KBM-7 (cell line): ENCODE results near the gene HNF1A.

Experiments
- DNase-seq: peaks from one replicate; pipeline ENCODE4 v3.0.0-alpha.2; 2015
- in situ Hi-C: fragments of 300-500 bp; cut with MboI; formaldehyde crosslinking; loops from 2 replicates; pipeline ENCODE4 v1.14.3; 2020; ENCODE audit warnings: low sequenced_read_pairs, low pct_unique_long_range_greater_than_20kb, mixed read lengths

HNF1A gene

DNA sequence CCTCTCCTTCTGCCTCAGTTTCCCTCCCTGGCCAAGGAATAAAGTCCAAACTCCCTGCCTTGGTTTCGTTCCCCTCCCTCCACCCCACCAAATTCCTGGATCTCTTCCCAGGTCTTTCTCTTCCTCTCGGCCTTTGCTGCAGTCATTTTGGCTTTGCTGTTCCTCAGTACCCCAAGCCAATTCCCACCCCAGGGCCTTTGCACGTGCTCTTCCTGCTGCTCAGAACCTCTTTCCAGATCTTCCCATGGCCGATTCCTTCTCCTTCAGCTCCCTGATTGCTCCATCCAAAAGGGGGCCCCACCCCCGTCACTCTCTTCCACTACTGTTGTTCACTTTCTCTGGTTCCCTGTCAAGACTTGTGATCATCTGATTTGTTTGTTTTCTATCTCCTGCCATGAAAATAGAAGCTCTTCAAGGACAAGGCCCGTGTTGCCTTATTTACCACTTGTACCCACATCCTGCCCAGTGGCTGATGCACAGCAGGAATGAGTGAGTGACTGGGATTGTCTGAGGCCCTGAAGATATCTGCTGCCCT is 3.1 kb downstream of the HNF1A start:
- in situ Hi-C loops: no loop called here
- DNase-seq: no peak

DNA sequence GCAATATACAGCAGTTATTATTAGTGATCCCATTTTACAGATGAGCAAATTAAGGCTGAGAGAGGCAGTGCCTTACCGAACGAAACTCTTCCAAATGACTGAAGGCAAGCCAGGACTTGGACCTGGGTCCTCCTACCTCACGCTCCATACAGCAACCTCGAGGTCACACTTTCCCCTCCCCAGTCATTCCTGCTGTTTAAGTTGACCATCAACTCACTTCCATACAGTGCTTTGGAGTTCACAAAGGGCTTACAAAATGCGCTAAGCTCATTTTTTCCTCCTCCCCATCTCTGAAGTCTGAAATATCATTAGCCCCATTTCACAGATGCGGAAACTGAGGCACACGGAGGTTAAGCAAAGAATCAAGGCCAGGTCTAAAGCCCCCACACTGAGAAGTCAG is 4.3 kb downstream of the HNF1A start:
- in situ Hi-C loops: no loop called here
- no peak for DNase-seq

DNA sequence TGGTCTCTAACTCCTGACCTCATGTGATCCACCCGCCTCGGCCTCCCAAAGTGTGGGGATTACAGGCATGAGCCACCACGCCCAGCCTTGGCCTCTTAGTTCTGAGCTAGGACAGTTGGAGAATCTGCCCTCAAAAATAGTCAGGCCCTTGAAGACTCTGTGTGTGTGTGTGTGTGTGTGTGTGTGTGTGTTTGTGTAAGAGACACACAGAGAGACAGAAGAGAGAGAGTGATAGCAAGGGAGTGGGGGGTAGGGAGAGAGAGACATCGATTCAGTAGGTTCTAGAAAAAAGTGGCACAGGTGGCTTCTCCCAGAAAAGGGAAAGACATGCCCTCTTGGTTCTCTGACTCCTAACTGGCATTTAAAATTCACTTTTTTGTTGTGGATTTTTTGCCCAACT is 5.4 kb downstream of the HNF1A start:
- in situ Hi-C loops: no loop called here
- no peak for DNase-seq

DNA sequence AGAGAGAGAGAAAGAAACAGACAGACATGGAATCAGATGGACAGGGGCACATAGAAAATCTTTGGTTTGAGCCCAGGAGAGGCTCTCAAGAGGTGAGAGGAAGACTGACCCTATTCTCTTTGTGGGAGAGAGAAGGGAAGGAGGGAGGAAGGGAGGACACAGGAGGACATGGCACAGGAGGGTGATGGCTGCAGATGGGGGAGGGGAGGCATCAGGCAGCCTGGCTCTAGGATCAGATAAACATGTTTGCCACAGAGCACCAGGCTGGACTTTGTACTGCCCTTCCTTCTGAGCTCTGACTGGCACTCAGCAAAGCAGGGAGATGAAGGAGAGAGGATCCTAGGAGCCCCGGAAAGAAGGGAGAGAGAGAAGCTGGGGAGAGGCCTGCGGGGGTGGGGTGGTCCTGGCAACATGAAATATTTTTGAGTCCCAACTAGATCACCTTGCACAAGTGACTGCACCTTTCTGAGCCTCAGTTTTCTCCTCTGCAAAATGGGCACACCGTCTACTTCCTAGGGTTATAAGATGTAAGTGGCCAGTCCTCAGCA is 6.1 kb downstream of the HNF1A start:
- in situ Hi-C loops: no loop called here
- no peak for DNase-seq

DNA sequence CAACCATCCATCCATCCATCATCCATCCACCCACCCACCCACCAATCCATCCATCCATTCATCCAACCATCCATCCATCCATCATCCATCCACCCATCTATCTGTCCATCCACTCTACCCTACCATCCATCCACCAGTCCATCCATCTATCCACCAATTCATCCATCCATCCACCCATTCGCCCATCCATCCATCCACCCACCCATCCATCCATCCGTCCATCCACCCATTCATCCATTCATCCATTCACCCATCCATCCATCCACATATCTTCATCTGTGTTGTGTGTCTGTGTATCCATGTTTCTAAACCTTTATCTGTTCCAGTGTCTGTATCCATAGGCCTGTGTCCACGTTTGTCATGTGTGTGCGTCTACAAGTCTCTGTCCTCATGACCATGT is 9.9 kb downstream of the HNF1A start:
- DNase-seq: no peak
- in situ Hi-C loops: no loop called here

DNA sequence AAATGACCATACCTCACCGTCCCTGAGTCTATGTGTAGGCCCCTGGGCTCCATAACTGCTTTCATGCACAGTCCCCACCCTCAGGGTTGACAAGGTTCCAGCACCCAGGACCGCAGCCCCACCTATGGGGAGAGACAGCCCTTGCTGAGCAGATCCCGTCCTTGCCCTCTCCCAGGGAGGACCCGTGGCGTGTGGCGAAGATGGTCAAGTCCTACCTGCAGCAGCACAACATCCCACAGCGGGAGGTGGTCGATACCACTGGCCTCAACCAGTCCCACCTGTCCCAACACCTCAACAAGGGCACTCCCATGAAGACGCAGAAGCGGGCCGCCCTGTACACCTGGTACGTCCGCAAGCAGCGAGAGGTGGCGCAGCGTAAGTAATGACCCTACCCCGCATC is 10.3 kb downstream of the HNF1A start:
- DNase-seq: no peak
- in situ Hi-C loops: no loop called here

DNA sequence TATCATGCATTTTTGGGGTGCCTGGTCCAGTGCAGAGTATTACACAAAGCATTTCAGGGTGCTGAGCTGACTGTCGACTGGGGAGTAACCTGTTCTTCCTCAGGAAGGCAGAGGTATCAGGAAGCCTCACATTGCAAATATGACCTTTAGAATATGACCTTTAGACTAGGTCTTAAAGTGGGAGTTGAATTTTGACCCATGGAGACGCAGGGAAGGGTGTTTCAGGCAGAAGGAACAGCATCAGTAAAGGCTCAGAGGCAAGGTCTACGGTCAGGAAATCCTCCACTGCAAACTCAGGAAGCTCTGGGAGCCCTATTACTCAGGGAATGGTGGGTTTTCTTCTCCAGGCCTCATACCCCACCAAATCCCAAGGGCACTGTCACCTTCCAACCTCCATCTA is 11.3 kb downstream of the HNF1A start:
- in situ Hi-C loops: no loop called here
- DNase-seq: no peak

DNA sequence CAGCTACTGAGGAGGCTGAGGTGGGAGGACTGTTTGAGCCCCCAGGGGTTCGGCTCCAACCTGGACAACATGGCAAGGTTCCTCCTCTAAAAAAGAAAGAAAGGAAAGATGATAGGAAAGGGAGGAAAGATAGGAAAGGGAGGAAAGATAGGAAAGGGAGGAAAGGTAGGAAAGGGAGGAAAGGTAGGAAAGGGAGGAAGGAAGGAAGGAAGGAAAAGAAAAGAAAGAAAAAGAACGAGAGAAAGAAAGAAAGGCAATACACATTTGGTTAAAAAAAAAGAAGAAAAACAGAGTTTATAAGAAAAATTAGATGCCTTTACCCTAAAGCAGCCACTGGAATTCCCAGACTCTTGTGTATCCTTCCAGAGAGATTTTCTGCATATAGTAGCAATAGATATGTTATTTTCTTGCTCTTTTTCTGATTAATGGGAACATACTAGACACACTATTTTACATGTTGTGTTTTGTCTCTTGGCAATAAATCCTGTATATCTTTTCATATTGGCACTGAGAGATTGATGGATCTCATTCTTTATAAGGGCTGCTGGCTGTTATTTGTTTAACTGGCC is 12.2 kb downstream of the HNF1A start:
- in situ Hi-C loops: no loop called here
- no peak for DNase-seq

DNA sequence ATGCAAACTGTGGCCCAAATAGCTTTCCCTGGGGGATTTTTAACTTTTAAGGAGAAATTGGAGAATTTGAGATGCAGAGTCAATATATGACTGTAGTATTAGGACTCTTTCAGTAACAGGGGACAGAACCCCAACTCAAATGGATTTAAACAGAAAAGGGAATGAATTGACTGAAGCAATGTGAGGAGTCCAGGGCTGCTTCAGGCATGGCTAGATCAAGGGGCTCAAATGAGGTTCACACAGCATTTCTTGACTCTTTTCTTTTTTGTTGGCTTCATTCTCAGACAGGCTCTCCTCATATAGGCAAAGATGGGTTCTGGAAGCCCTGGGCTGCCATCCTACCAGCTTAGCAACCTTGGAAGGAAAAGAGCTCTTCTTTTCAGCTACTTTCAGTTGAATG is 13.6 kb downstream of the HNF1A start:
- no peak for DNase-seq
- in situ Hi-C loops: no loop called here

DNA sequence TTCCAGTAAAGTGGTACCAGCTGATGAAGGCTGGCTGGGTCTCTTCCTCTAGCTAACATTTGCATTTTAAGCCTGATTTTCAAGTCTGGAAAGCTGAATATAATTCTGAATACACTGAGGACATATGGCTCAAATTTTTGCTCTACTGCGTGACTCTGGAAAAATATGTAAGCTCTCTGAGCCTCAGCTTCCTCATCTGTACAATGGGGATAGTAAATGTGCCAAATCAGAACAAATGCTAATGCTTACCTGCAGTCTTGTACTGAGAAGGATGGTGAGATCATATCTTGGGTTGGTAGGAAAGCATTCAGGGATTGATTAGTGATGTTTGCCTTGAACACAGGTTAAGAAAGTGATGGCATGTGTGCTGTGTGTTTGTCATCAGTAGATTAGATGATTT is 14.6 kb downstream of the HNF1A start:
- in situ Hi-C loops: no loop called here

DNA sequence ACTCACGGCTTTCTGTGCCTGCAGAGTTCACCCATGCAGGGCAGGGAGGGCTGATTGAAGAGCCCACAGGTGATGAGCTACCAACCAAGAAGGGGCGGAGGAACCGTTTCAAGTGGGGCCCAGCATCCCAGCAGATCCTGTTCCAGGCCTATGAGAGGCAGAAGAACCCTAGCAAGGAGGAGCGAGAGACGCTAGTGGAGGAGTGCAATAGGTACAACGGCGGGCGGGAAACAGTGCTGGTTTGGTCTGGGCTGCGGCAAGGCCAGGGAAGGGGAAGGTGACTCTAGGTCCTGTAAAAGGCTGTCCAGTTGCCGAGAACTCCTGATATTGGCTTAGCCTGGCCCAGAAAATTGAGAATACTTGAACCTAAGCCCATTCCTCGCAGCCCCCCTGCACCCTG is 15.2 kb downstream of the HNF1A start:
- in situ Hi-C loops: no loop called here
- no peak for DNase-seq

More for the DNA sequence above, 14.6 kb downstream of the HNF1A start:
- no peak for DNase-seq

DNA sequence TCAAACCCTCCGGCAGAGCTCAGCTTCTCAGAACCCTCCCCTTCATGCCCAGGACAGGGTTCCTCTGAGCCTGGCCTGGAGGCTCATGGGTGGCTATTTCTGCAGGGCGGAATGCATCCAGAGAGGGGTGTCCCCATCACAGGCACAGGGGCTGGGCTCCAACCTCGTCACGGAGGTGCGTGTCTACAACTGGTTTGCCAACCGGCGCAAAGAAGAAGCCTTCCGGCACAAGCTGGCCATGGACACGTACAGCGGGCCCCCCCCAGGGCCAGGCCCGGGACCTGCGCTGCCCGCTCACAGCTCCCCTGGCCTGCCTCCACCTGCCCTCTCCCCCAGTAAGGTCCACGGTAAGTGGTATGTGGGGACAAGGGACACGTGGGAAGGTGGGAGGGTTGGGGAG is 15.7 kb downstream of the HNF1A start:
- in situ Hi-C loops: no loop called here
- DNase-seq: no peak

DNA sequence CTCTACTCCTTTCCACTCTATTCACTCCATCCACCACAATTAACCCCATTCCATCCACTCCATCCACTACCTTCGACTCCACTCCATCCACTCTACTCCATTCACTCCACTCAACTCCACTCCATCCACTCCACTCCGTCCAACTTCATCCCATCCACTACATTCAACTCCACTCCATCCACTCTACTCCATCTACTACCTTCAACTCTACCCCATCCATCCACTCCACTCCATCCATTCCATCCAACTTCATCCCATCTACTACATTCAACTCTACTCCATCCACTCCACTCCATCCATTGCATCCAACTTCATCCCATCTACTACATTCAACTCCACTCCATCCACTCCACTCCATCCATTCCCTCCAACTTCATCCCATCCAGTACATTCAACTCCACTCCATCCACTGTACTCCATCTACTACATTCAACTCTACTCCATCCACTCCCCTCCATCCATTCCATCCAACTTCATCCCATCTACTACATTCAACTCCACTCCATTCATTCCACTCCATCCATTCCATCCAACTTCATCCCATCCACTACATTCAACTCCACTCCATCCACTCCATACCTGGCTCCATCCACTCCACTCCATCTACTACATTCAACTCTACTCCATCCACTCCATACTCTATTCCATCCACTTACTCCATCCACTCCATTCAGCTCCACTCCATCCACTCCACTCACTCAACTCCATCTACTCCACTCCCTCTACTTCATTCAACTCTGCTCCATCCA is 16.4 kb downstream of the HNF1A start:
- DNase-seq: no peak
- in situ Hi-C loops: no loop called here

DNA sequence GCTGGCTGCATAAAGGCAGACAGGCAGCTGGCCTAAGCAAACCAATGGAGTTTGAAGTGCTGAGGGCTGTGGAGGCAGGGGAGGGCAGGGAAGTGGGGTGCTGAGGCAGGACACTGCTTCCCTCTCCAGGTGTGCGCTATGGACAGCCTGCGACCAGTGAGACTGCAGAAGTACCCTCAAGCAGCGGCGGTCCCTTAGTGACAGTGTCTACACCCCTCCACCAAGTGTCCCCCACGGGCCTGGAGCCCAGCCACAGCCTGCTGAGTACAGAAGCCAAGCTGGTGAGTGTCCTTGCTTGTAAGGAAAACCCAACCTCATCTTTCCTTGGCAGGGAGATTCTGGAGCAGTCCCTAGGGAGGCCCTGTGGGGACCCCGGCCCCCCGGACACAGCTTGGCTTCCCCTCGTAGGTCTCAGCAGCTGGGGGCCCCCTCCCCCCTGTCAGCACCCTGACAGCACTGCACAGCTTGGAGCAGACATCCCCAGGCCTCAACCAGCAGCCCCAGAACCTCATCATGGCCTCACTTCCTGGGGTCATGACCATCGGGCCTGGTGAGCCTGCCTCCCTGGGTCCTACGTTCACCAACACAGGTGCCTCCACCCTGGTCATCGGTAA is 17.9 kb downstream of the HNF1A start:
- in situ Hi-C loops: no loop called here
- DNase-seq: no peak

DNA sequence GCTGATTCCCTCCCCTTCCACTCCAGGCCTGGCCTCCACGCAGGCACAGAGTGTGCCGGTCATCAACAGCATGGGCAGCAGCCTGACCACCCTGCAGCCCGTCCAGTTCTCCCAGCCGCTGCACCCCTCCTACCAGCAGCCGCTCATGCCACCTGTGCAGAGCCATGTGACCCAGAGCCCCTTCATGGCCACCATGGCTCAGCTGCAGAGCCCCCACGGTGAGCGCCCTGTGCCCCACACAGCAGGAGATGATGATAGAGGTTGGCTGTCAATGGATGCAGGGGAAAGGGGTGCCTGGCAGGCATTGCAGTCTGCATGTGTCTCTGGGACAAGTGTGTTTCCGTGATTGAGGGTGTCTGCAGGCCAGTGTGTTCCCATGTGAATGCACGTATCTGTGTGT is 19.1 kb downstream of the HNF1A start:
- in situ Hi-C loops: no loop called here
- no peak for DNase-seq

DNA sequence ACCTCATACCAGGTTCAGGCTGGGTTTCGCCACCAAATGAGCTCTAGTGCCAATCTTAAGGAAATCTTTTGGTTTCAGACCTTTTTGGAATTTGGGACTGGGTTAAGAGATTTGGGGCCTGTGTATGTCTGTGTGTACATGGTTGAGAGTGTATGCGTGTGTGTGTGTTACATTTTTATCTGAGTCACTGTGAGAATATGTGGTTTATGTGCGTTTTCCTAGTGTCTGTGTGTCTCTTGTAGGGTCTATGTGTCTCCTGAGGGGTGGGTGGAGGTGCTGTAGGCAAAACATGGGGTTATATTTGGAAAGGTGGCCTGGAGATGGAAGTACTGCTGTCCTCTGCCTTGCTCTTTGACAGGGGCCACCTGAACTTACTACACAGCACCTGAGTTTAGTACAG is 20.1 kb downstream of the HNF1A start:
- in situ Hi-C loops: no loop called here
- DNase-seq: no peak

DNA sequence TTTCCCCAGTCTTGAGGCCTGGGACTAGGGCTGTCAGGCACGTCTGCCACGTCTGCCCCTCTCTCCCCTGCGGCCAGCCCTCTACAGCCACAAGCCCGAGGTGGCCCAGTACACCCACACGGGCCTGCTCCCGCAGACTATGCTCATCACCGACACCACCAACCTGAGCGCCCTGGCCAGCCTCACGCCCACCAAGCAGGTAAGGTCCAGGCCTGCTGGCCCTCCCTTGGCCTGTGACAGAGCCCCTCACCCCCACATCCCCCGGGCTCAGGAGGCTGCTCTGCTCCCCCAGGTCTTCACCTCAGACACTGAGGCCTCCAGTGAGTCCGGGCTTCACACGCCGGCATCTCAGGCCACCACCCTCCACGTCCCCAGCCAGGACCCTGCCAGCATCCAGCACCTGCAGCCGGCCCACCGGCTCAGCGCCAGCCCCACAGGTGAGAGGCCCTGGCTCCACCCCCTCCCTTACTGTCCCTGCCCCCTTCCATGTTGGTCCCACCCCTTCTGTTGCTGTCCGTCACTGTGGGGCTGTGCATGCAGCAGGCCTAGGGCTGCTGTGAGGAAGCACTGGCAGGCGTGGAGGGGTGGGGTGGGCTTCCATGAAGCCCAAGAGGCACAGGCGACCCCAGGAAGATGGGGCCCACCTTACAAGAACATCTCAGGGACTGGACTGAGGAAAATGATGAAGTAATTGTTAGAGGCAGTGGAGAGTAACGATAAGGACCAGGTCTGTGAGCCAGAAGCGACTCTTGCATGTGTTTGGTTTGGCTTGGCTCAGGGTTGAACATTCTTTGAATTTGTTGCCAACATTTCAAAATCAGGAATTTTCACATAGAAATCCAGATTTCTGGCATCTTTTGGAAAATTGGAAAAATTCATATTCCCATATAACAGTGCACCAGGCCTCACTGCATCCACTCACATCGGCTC is 21.1 kb downstream of the HNF1A start:
- no peak for DNase-seq
- in situ Hi-C loops: no loop called here

DNA sequence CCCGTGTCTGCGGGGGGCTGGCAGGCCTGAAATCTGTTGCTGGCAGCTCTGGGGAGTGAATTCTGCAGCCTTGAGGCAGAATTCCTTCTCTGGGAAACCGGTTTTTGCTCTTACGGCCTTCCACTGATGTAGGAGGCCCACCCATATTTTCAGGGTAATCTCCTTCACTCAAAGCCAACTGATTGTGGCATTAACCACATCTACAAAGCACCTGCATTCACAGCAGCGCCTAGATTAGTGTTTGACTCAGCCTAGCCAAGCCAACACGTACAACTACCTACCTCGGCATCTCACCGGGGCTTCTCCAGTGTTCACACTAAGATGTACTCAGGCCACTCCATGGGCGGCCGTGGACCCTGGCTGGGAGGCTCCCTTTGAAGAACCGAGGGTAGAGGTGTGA is 22.2 kb downstream of the HNF1A start:
- in situ Hi-C loops: no loop called here
- no peak for DNase-seq

DNA sequence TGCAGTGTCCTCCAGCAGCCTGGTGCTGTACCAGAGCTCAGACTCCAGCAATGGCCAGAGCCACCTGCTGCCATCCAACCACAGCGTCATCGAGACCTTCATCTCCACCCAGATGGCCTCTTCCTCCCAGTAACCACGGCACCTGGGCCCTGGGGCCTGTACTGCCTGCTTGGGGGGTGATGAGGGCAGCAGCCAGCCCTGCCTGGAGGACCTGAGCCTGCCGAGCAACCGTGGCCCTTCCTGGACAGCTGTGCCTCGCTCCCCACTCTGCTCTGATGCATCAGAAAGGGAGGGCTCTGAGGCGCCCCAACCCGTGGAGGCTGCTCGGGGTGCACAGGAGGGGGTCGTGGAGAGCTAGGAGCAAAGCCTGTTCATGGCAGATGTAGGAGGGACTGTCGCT is 22.7 kb downstream of the HNF1A start:
- DNase-seq: no peak
- in situ Hi-C loops: no loop called here
